ENCODE data around the gene MYO1E. TPM values are rescaled to one million over a fixed set of nuclear protein-coding genes. Genes with fewer than 3 reads are reported as not detected.

MYO1E gene
- total and polyA plus RNA-seq, 4 donors = 6.7 to 70.9 (median 21.6) TPM

- no peak for DNase-seq (ENCODE audit: low spot score)
- no peak overlapping the region for H3K27ac ChIP-seq (ENCODE audit: low read depth in 1 of 2, low read length in 2 of 2)
- WGBS = 96% methylated on average over 5 of the region's 5 CpGs
- TF ChIP-seq GABPA (IDR thresholded peaks at IDR 0.05 in 1 of 2, conservative IDR thresholded peaks at IDR 0.05 in 1 of 2) = no peak
- TF ChIP-seq HNF4A (conservative IDR thresholded peaks at IDR 0.05) = no peak
- TF ChIP-seq FOXA2 (IDR thresholded peaks at IDR 0.05) = no peak
- TF ChIP-seq YY1 (IDR thresholded peaks at IDR 0.05) = no peak
- no peak for TF ChIP-seq HNF4G (IDR thresholded peaks at IDR 0.05)
- no peak for TF ChIP-seq MAX (IDR thresholded peaks at IDR 0.05)
- no peak for TF ChIP-seq ATF3 (IDR thresholded peaks at IDR 0.05)
- TF ChIP-seq REST (IDR thresholded peaks at IDR 0.05) = no peak
- TF ChIP-seq RXRA (IDR thresholded peaks at IDR 0.05) = no peak
- no peak for TF ChIP-seq SP1 (IDR thresholded peaks at IDR 0.05)
- TF ChIP-seq FOXA1 (IDR thresholded peaks at IDR 0.05) = no peak
- TF ChIP-seq ZBTB33 (IDR thresholded peaks at IDR 0.05) = no peak
- no peak for TF ChIP-seq TAF1 (conservative IDR thresholded peaks at IDR 0.05)
- TF ChIP-seq EGR1 (IDR thresholded peaks at IDR 0.05; ENCODE audit: low read depth in 2 of 2) = no peak
- no peak for TF ChIP-seq RAD21 (IDR thresholded peaks at IDR 0.05)
- H3K4me1 ChIP-seq (ENCODE audit: control insufficient read depth in 4 of 4, insufficient read depth in 4 of 4, low read length in 3 of 4) = no peaks in the 10 kb centered on the region
- H3K4me3 ChIP-seq (ENCODE audit: low read depth in 1 of 3, low read length in 3 of 3) = no peak overlapping the region
- H3K27me3 ChIP-seq (ENCODE audit: control insufficient read depth in 4 of 4, insufficient read depth in 4 of 4, low read length in 3 of 4) = no peaks in the 10 kb centered on the region
- H3K36me3 ChIP-seq (ENCODE audit: control insufficient read depth in 4 of 4, insufficient read depth in 3 of 4, low read depth in 1 of 4, low read length in 3 of 4) = peaks cover 5 to 47% (median 23%) of the 10 kb centered on the region in 4 donors
- H3K9ac ChIP-seq (ENCODE audit: low read depth in 1 of 2, low read length in 2 of 2) = no peak overlapping the region
- H3K9me3 ChIP-seq (ENCODE audit: control insufficient read depth in 4 of 4, low read length in 3 of 4) = no peaks in the 10 kb centered on the region
Measured at GRCh38 chr15:59173194-59173593, 199.5 kb downstream of the MYO1E start.

- no peak for DNase-seq (ENCODE audit: low spot score)
- TF ChIP-seq FOXA1 (IDR thresholded peaks at IDR 0.05) = no peak
- no peak for TF ChIP-seq TAF1 (conservative IDR thresholded peaks at IDR 0.05)
- TF ChIP-seq YY1 (IDR thresholded peaks at IDR 0.05) = no peak
- no peak for TF ChIP-seq NR2F2 (IDR thresholded peaks at IDR 0.05)
- TF ChIP-seq REST (IDR thresholded peaks at IDR 0.05) = no peak
- no peak for TF ChIP-seq ZBTB33 (IDR thresholded peaks at IDR 0.05)
- TF ChIP-seq RAD21 (IDR thresholded peaks at IDR 0.05) = peak in 1 of 2 donors; percentile 18
- no peak overlapping the region for H3K9ac ChIP-seq (ENCODE audit: low read depth in 1 of 2, low read length in 2 of 2)
- H3K4me1 ChIP-seq (ENCODE audit: control insufficient read depth in 4 of 4, insufficient read depth in 4 of 4, low read length in 3 of 4) = no peaks in the 10 kb centered on the region
- H3K9me3 ChIP-seq (ENCODE audit: control insufficient read depth in 4 of 4, low read length in 3 of 4) = no peaks in the 10 kb centered on the region
- no peak overlapping the region for H3K4me3 ChIP-seq (ENCODE audit: low read depth in 1 of 3, low read length in 3 of 3)
- peaks cover 6 to 39% (median 19%) of the 10 kb centered on the region in 4 donors for H3K36me3 ChIP-seq (ENCODE audit: control insufficient read depth in 4 of 4, insufficient read depth in 3 of 4, low read depth in 1 of 4, low read length in 3 of 4)
- H3K27me3 ChIP-seq (ENCODE audit: control insufficient read depth in 4 of 4, insufficient read depth in 4 of 4, low read length in 3 of 4) = no peaks in the 10 kb centered on the region
- WGBS = 97% methylated on average over 7 of the region's 7 CpGs
- no peak overlapping the region for H3K27ac ChIP-seq (ENCODE audit: low read depth in 1 of 2, low read length in 2 of 2)
Measured at GRCh38 chr15:59172289-59172901, 200.3 kb downstream of the MYO1E start.

Data from liver (tissue), 9 donors.